AG09319 (cell line): ENCODE results near the gene JUN.
A peak's percentile ranks its signal among the peaks of the same experiment; 100 is the strongest.

Experiments used
- DNase-seq: peaks from one replicate; pipeline ENCODE4 v3.0.0-alpha.2; 2010; ENCODE audit warnings: low read depth; ENCODE audit errors: extremely low read depth
- CTCF ChIP-seq: IDR thresholded peaks from 2 replicates; pipeline ENCODE4 v1.5.1; 2011; ENCODE audit warnings: low read depth, mild to moderate bottlenecking, inconsistent platforms, low read length, moderate library complexity

The JUN gene

GRCh38 chr1:58765441-58765840, 18.4 kb downstream of the JUN start:
- no peak for TF ChIP-seq CTCF

GRCh38 chr1:58765006-58765405, 18.8 kb downstream of the JUN start:
- no peak for DNase-seq
- no peak for TF ChIP-seq CTCF

More at GRCh38 chr1:58765441-58765840, 18.4 kb downstream of the JUN start:
- no peak for DNase-seq

- TF ChIP-seq CTCF = no peak
- DNase-seq = no peak
Measured at GRCh38 chr1:58764294-58764978, 19.4 kb downstream of the JUN start.

- TF ChIP-seq CTCF = no peak
- DNase-seq = no peak
Measured at GRCh38 chr1:58763214-58763613, 20.6 kb downstream of the JUN start.

GRCh38 chr1:58762806-58763205, 21.0 kb downstream of the JUN start:
- DNase-seq = no peak
- no peak for TF ChIP-seq CTCF

GRCh38 chr1:58755468-58755872, 28.4 kb downstream of the JUN start:
- no peak for TF ChIP-seq CTCF
- DNase-seq = peak; percentile 93

- no peak for TF ChIP-seq CTCF
- DNase-seq = no peak
Measured at GRCh38 chr1:58754683-58755467, 29.0 kb downstream of the JUN start.
